C4-2B (cell line): ENCODE results near the gene SPAG17.

Experiments
- H3K27ac ChIP-seq: fragments of 450-650 bp; 2 replicates; pipeline ENCODE4 v1.5.1; 2017
- ZFX ChIP-seq: fragments of 450-650 bp; IDR thresholded peaks from 2 replicates; pipeline ENCODE4 v1.6.1; 2017
- TF ChIP-seq, protein P1 (sequence below): fragments of 450-650 bp; conservative IDR thresholded peaks from 2 replicates; pipeline ENCODE4 v1.5.1; 2017; ENCODE audit warnings: mild to moderate bottlenecking

Gene SPAG17

GRCh38 chr1:118143121-118143520 lies 41.9 kb downstream of the SPAG17 start:
- TF ChIP-seq, protein P1, sequence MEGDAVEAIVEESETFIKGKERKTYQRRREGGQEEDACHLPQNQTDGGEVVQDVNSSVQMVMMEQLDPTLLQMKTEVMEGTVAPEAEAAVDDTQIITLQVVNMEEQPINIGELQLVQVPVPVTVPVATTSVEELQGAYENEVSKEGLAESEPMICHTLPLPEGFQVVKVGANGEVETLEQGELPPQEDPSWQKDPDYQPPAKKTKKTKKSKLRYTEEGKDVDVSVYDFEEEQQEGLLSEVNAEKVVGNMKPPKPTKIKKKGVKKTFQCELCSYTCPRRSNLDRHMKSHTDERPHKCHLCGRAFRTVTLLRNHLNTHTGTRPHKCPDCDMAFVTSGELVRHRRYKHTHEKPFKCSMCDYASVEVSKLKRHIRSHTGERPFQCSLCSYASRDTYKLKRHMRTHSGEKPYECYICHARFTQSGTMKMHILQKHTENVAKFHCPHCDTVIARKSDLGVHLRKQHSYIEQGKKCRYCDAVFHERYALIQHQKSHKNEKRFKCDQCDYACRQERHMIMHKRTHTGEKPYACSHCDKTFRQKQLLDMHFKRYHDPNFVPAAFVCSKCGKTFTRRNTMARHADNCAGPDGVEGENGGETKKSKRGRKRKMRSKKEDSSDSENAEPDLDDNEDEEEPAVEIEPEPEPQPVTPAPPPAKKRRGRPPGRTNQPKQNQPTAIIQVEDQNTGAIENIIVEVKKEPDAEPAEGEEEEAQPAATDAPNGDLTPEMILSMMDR: no peak
- no peak for TF ChIP-seq ZFX

DNA sequence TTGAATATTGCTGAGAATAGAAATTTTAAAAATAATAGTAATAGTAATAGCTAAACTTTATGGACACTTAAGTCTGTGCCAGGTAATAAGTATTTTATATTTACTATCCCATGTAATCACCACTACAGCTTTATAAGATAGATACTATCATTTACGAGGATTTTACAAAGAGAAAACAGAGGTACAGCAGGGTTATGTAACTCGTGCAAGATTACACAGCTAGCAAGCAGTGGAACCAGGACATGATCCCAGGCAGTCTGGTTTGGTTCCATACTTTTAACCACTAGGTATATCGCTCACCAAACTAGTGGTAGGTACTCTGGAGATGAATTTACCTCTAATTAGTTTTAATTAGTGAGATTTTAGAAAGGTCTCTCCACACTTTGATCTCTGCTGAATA lies 42.5 kb downstream of the SPAG17 start:
- TF ChIP-seq, protein P1: no peak
- TF ChIP-seq ZFX: no peak
- no peak overlapping the region for H3K27ac ChIP-seq

More at GRCh38 chr1:118143121-118143520, 41.9 kb downstream of the SPAG17 start:
- H3K27ac ChIP-seq: no peak overlapping the region

- no peak overlapping the region for H3K27ac ChIP-seq
- TF ChIP-seq, protein P1: no peak
- TF ChIP-seq ZFX: no peak
Measured at GRCh38 chr1:118137900-118138299, 47.1 kb downstream of the SPAG17 start.

- TF ChIP-seq, protein P1: no peak
- no peak for TF ChIP-seq ZFX
- H3K27ac ChIP-seq: no peak overlapping the region
Measured at GRCh38 chr1:118136187-118136941, 48.7 kb downstream of the SPAG17 start.

GRCh38 chr1:118132000-118132399 lies 53.0 kb downstream of the SPAG17 start:
- H3K27ac ChIP-seq: no peak overlapping the region
- TF ChIP-seq ZFX: no peak
- TF ChIP-seq, protein P1: no peak

GRCh38 chr1:118128761-118129160 lies 56.3 kb downstream of the SPAG17 start:
- H3K27ac ChIP-seq: no peak overlapping the region
- TF ChIP-seq, protein P1: no peak
- no peak for TF ChIP-seq ZFX

- TF ChIP-seq, protein P1: no peak
- no peak for TF ChIP-seq ZFX
- H3K27ac ChIP-seq: no peak overlapping the region
Measured at GRCh38 chr1:118124064-118124463, 61.0 kb downstream of the SPAG17 start.
